GM18526 (cell line): ENCODE results near the gene WDR49.

Source experiments
- POLR2A ChIP-seq: IDR thresholded peaks from 3 replicates; pipeline ENCODE4 v1.6.1; 2011; ENCODE audit not compliant: insufficient read length; ENCODE audit errors: extremely low read depth

Gene WDR49

DNA sequence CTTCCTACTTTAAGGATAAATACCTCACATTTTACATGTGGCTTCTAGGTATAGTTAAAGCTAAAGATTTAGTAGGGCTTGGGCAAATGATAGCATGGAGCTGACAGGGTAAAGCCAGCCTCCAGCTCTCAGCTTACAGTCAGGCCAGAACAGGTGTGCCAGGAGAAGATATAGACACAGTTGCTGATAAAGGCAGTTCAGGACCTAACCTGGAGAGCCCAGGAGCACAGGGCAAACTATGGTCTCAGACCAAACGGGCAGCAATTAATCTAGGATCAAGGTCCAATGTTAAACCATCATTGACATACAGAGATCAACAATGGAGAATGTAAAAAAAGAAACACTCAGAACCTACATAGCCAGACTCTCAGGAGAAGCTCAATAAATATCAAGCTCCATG lies 4.0 kb downstream of the WDR49 start:
- no peak for TF ChIP-seq POLR2A

DNA sequence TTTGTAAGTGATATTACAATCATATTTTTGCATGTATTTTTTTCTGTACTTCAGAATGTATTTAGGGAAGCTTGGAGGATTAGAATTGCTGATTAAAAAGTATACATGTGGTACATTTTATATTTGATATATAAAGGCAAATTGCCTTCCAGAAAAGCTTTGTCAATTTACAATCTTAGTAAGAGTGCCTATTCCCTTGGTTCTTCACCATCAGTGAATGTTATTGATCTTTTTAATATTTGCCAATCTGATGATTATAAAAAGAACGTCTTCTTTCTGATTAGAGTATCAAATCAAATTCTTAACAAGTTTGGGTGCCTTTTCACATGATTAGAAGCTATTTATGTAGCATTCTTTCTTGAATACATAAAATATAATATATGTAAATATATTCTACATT lies 9.1 kb downstream of the WDR49 start:
- TF ChIP-seq POLR2A, result no peak

DNA sequence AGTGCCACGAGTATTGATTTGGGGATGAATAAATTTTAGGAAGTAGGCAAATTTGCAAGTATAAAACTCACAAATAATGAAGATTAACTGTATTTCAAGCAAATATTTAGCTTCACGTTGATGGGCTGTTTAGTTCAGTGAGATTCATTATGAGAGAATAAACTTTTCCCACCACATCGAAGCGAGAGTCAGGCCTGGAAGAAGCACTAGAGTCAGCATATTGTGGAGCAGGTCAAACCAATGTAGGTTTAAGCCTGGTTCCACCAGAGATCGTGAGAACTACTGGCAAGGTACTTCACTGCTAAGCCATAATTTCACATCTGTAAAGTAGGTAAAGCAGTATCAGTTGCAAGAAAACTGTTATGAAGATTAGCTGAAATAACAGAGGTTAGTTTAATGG lies 22.3 kb downstream of the WDR49 start:
- TF ChIP-seq POLR2A, result no peak

DNA sequence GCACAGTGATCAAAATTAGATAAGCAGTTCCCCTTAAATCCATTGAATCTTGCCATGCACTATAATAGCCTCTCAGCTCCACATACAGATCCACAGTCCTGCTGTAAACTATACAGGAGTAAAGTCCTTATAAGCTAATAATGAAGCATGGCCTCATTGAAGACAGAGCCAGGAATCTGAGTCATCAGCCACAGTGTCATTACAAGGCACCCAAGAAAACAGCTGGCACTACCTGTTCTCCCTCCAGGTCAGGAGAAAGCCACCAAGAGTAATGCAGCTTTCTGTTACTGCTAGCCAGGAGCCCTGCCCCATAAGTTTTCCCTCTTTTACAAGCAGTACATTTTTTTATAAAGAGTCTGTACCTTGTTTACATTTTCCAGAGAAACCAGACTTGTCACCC lies 27.3 kb downstream of the WDR49 start:
- TF ChIP-seq POLR2A, result no peak

DNA sequence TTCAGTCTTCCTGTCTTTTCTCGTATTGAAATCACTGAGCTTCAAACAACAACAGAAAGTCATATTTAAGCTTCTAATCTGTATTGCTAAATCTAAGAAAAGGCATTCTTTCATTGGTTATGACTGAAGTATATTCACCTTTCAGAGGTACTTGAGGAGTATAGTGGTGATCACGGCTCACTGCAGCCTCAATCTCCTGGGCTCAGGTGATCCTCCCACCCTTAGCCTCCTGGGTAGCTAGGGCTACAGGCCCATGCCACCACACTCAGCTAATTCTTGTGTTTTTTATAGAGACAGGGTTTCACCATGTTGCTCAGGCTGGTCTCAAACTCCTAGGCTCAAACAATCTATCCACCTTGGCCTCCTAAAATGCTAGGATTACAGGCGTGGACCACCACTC lies 38.7 kb downstream of the WDR49 start:
- no peak for TF ChIP-seq POLR2A

DNA sequence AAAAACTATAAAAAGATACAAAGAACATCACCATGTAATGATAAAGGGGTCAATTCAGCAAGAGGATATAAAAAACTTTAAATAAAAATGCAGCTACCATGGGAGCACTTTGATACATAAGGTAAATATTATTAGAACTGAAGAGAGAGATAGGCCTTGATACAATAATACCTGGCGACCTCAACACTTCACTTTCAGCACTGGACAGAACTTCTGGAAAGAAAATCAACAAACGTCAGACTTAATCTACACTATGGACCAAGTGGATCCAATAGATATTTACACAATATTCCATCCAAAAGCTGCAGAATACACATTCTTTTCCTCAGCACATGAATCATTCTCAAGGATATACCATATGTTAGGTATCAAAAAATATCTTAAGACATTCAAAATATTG lies 42.0 kb downstream of the WDR49 start:
- TF ChIP-seq POLR2A, result no peak

DNA sequence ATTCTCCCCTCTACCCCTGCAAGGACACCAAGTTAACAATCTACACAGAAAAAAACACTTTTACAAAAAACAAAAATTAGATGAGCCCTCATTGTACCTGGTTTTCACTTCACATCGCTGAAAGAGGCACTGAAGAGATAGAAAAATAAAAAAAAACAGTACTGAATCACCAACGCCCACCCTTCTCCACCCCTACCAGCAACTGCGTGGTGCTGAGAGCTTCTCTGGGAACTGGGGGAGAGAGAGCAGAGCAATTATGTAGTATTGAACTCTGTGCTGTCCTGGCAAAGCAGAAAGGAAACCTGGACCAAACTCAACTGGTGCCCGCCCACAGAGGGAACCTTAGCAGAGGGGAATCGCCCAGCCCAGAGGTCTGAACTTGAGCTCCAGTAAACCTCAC lies 44.6 kb downstream of the WDR49 start:
- TF ChIP-seq POLR2A, result no peak

DNA sequence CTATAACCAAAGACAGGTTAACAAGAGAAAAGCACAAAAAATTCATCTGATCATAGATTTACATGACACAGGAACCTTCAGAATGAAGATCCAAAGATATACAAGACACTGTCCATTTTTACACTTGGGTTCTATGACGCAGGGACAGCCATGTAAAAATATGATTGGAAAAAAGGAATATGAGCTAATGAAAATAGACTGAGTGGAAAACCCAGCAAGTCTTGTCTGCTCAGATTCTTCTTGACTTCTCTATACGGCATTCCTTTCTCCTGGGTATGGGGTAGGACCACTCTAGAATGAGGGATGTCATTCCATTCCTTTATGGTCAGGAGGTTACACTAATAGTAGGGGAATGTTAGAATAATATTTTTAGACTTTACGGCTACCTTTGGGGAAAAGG lies 46.9 kb downstream of the WDR49 start:
- TF ChIP-seq POLR2A, result no peak

DNA sequence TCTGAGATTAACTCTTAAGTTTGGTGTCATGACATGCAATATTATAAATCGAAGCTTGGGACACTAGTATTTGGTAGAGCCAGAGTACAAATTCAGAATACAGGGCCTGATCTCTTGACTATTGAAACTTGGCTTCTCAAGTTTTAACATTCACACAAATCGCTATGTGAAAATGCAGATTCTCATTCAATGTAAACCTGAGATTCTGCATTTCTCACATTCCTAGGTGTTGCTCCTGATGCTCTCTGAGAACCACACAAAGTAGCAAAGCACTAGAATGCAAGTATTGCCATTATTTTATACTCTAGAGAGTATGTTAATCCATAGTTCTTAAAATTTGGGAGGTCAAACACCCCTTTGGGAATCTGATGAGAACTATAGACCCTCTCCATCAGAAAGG lies 47.9 kb downstream of the WDR49 start:
- TF ChIP-seq POLR2A, result no peak

DNA sequence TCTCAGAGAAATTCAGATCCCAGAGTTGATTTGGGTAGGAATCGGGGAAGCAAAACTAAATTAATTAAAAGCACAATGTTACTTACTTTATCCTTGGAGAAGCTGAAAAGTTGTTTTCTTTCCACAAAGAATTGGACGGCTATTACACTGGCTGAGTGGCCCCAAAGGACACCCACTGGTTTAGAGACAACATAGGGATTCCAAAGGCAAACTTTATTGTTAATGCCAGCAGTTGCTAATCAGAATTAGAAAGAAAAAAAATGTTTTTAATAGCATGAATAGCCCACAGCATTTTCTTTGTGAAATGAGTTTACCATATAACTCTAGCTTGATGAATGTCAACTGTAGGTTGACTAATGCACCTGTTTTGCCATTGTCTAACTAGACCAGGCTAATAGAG lies 51.7 kb downstream of the WDR49 start:
- TF ChIP-seq POLR2A, result no peak

DNA sequence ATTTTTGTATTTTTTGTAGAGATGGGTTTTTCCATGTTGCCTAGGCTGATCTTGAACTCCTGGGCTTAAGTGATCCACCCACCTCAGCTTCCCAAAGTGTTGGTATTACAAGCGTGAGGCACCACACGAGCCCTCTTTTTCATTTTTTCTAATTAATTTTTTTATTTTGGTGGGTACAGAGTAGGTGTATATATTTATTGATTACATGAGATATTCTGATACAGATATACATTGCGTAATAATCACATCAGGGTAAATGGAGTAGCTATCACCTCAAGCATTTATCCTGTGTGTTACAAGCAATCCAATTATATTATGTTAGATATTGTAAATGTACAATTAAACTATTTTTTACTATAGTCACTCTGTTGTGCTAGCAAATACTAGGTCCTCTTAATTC lies 66.1 kb downstream of the WDR49 start:
- TF ChIP-seq POLR2A, result no peak

DNA sequence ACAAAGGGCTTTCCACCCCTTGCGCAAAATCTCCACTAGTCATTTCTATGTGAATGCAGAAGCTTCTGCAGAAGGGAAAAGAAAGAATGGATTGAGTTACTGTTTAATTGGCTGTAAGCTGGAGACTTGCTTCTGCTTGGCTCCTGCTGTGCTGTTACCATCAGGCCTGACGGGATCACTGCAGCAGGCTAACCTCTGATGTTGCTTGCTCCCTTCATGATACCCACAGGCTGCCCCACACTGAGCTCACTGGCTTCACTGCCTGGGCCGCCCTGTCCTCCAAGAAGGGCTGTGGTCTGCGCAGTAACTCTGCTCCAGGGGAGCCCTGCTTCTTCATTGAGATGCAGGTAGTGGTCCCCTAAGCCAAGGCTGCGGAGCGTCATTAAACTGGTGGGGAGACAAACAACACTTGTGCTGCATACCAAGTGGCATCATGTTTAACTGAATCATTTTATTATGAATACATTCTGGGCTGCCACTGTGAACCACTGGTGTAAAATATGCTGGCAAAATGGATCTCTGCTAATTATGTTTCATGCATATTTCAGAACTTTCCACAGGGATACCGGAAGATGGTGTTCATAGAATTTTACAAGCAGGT lies 78.6 kb downstream of the WDR49 start:
- no peak for TF ChIP-seq POLR2A

DNA sequence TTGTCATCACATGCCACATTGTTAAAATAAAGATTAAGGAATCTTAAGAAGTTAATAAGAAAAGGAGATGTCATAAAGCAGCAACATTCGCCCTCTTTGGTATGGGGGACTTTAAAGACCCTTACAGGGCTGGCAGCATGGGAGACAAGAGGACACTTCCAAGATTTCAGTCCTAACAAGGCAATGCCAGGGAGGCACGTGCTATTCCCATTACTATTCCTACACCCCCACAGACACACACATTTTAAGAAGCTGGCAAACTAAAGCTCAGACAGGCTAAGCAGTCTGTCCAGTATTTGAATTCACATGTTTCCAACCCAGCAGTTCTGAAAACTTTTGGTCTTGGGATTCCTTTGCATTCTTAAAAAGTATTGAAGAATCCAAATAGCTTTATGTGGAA lies 80.8 kb downstream of the WDR49 start:
- no peak for TF ChIP-seq POLR2A

DNA sequence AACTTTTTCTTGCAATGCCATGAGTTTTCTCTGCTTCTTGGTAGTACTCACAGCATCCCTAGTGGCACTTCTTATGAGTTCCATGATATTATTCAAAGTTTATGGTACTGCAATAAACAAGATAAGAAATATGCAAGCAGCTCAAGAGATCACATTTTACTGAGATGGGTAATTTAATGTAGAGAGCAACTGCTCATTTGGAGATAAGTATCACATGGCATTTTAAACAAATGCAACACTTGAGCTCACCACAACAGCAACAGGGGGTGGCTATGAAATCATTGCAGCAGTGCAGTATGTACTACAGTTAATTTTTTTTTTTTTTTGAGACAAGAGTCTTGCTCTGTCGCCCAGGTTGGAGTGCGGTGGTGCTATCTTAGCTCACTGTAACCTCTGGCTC lies 85.1 kb downstream of the WDR49 start:
- no peak for TF ChIP-seq POLR2A

DNA sequence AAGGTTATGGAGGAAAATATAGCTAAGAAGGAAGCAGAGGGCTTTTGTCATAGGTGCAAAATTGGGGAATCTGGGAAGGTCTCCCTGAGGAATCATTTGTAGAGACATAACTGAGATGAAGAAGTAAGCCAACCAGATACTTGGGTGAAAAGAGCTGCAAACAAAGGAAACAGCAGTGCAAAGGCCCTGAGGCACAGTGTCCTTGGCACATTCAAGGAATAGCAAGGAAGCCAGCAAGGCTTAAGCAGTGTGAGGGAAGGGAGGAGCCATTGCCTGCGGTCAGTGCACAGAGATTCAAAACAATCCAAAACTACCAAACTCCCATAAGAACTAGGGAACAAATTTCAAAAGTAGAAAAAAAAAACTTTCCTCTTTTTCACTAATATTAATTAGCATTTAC lies 88.3 kb downstream of the WDR49 start:
- no peak for TF ChIP-seq POLR2A

DNA sequence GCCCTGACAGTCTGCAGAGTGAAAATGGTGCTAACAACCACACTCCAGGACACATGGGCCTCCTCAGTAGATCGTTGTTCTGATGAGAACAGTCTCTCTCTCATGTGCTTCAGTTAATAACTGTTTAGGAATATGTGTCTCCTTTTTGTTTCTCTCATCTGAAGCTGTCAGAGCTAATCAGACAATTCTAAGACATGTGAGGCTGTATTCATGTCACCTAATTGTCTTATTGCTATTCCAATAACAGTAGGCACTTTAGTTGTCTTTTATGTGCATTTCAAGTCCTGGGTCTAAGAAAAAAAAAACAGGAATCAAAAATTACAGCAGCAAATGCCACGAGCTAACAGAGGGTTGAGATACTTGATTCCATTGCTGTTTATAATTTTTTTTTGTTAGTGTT lies 89.1 kb downstream of the WDR49 start:
- no peak for TF ChIP-seq POLR2A

DNA sequence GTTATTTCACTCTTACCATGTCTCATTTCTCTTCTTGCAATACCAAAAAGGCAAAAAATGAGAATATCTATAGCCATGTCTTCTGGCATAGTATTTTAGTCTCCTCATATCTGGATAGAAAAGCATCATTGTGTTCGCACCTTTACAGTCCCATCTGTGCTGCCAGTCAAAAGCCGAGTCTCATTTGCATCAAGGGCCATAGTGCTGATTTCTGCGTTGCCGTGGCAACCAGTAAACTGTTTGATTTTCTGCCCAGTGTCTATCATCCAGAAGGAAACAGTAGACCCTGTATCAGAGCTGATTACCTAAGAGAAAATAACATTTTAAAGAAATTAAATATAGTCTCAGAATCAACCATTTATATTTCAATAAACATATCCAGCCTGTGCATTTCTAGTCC lies 93.8 kb downstream of the WDR49 start:
- no peak for TF ChIP-seq POLR2A

DNA sequence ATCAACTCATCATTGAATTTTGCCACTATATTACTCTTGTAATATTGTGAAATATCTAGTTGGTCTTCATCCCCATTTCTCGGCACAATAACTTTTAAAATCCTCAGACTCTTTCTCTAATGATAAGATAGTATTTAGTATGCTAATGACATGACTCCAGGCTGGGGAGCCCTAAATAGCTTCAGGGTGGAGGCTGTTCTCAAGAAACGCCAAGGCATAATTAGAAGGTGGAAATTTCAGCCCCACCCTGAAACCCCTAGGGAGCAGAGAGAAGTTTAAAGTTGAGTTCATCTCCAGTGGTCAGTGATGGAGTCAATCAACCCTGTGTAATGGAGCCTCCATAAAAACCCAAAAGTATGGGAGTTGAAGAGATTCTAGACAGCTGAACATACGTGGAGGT lies 98.8 kb downstream of the WDR49 start:
- no peak for TF ChIP-seq POLR2A
